NB4 (cell line): ENCODE measurements around the gene CHCHD6.

ENCODE experiments used
- POLR2A ChIP-seq: IDR thresholded peaks from 2 replicates; pipeline ENCODE4 v1.6.1; 2011; ENCODE audit warnings: mild to moderate bottlenecking; ENCODE audit not compliant: insufficient read length; ENCODE audit errors: extremely low read depth
- TF ChIP-seq, protein P1 (sequence below): IDR thresholded peaks from one replicate; pipeline ENCODE4 v1.5.1; 2012; ENCODE audit warnings: low read depth, low read length

- TF ChIP-seq, protein P1, sequence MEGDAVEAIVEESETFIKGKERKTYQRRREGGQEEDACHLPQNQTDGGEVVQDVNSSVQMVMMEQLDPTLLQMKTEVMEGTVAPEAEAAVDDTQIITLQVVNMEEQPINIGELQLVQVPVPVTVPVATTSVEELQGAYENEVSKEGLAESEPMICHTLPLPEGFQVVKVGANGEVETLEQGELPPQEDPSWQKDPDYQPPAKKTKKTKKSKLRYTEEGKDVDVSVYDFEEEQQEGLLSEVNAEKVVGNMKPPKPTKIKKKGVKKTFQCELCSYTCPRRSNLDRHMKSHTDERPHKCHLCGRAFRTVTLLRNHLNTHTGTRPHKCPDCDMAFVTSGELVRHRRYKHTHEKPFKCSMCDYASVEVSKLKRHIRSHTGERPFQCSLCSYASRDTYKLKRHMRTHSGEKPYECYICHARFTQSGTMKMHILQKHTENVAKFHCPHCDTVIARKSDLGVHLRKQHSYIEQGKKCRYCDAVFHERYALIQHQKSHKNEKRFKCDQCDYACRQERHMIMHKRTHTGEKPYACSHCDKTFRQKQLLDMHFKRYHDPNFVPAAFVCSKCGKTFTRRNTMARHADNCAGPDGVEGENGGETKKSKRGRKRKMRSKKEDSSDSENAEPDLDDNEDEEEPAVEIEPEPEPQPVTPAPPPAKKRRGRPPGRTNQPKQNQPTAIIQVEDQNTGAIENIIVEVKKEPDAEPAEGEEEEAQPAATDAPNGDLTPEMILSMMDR = no peak
- TF ChIP-seq POLR2A = no peak
Observed at GRCh38 chr3:126927401-126927750, 223.3 kb downstream of the CHCHD6 start.
